ENCODE data around the gene COL9A3.

- no peak for TF ChIP-seq CTCF (IDR thresholded peaks at IDR 0.05)
- TF ChIP-seq POLR2AphosphoS5 (IDR thresholded peaks at IDR 0.05): no peak
- no peak for TF ChIP-seq POLR2A (IDR thresholded peaks at IDR 0.05)
These were observed 67.7 kb downstream of the COL9A3 start for GRCh38 chr20:62884556-62884955.

Data from transverse colon (tissue), 4 donors.